OCI-M2 (cell line): ENCODE measurements around the gene ZNF362.
"Not testable (repeated sequence)": the region's sequence is repeated elsewhere in the genome, so short reads cannot be mapped to it uniquely, and the experiment has no call there.

Experiments
- DNase-seq: peaks from one replicate; lab custom pipeline; 2025; ENCODE audit not compliant: unreplicated experiment; lab: John Stamatoyannopoulos, UW

The ZNF362 gene, protein sequence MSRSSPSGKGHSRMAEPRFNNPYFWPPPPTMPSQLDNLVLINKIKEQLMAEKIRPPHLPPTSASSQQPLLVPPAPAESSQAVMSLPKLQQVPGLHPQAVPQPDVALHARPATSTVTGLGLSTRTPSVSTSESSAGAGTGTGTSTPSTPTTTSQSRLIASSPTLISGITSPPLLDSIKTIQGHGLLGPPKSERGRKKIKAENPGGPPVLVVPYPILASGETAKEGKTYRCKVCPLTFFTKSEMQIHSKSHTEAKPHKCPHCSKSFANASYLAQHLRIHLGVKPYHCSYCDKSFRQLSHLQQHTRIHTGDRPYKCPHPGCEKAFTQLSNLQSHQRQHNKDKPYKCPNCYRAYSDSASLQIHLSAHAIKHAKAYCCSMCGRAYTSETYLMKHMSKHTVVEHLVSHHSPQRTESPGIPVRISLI

DNA sequence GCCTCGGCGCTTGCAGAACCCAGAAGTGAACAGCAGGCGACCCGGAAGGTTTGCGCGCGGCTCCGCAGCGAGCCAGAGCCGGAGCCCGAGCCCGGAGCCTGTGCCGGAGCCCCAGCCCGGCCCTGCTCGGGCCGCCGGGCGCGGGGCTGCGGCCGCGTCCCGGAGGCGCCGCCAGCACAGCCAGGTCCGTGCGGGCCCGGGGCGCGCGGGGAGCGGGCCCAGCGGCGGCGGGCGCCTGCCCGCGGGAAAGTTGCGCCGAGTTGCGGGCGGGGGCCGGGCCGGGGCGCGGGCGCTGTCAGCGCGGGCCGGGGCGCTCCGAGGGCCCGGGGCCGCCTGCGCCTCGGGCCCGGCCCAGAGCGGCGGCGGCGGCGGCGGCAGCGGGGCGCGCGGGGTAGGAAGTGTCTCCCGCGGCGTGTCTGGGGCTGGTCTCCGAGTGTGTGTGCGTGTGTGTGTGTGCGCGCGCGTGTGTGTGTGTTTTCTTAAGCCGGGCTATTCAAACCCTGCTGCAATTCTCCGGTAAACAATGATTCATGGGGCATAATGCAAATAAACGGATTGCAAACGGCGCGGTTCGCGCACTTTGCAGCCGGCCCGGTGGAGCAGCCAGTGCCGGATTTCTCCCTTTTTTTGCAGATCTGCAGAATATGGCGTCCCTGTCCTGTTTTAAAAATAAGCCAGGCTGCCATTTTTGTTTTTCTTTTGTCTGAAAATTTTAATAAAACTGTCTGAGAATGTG lies at the start of gene ZNF362:
ZNF362 (plus strand) TSS at position 22 of the 736 bp plus-strand sequence. CDS start 14,083 bp downstream, outside the sequence.
- no peak for DNase-seq

DNA sequence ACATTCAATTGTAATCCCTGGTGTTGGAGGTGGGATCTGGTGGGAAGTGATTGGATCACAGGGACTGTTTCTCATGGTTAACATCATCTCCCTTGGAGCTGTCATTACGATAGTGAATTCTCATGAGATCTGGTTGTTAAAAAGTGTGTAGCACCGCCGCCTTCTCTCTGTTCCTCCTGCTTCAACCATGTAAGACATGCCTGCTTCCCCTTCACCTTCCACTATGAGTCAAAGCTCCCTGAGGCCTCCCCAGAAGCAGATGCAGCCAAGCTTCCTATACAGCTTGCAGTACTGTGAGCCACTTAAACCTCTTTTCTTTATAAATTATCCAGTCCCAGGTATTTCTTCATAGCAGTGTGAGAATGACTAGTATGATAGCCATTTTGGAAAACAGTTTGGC lies 44.3 kb upstream of the ZNF362 start:
- DNase-seq = no peak

DNA sequence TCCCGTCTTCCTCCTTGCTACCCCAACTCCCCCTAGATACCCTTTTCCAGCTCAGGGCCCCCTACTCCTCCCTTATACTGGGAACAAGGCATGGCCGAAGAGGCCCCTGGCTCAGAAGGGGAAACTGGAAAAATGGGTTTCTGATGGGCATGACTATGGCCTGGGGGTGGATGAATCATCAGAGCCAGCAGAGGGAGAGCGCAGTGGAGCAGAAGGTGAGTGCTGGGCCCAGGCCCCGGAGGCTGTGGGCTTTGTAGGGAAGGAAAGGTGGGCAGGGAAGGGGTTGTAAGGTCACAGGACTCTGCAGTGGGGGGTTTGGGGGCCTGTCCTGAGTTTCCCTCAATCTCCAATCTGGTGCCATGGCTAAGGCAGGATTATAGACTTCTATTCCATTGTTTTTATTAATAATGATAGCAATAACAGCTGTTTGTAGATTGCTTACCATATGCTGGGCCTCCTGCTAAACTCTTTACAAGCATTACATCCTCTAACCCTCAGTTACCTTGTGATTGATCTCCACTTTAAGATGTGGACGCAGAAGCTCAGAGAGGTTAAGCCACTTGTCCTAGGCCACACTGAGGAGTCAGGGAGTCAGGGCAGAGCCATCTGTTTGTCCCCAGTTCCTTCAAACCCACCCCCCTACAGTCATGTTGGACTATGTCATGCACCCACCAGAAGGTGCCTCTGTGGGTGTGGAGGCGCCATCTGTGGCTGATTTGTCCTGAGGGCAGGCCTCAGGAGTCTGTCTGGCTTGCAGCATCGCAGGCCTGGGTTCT lies 36.2 kb upstream of the ZNF362 start:
- DNase-seq = no peak

DNA sequence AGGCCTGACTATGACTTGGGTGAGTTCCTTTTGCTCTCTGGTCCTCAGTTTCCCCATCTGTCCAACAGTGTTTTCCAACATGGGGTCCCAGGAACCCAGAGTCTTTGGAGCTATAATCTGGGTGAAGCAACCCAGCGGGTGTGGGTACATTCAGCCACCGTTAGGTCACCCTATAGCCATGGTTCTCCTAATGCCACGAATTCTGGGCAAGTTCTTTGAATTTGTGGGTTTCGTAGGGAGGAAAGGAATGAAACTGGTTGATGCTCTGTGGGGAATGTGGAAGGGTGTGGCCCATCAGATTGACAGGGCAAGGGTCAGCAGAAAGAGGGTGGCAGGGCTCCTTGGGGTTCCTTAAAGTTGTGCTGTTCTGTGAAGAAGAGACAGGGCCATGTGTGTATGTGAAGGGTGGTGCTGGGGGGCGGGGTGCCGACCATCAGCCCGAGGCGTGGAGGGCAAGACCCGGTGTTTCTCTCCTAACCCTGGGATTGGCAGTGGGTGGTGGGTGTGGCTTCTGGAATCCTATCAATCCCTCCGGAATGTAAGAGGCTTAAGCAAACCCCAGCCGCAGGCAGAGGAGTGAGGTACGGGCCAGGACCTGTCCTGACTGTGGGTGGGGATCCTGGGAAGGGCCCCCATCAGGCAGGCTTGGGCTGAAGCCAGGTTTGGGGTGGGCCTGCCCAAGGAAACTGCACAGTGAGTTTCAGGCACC lies 35.5 kb upstream of the ZNF362 start:
- no peak for DNase-seq

DNA sequence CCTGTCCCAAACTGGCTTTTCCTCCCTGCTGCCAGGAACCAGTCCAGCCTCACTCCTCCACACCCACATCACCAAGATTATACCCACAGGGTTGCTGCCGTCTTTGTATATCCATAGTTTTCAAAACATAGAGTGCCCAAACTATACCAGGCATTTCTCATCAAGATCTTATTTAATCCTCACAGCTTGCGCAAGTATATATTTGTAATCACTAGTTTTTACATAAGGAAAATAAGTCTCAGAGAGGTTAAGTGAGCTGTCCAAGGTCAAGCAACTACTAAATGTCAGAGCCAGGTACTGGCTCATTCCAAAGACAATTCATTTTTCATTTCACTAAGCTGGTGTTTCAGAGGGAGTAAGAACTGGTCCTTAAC lies 34.9 kb upstream of the ZNF362 start:
- no peak for DNase-seq

DNA sequence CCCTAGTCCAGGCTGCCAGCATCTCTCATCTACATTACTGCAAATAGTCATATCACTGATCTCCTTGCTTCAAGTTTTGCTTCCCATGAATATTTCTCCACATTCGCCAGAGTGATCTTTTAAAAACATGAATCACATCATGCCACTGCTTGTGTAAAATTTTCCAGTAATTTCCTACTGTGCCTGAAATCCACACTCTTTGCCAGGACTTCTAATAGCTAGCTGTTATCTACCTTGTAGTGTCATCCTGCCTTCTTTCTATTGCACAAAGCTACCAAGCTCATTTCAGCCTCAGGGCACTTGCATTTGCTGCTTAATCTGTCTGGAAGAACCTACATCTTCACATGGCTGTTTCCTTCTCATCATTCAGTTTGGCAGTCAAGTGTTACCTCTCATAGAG lies 33.9 kb upstream of the ZNF362 start:
- no peak for DNase-seq

DNA sequence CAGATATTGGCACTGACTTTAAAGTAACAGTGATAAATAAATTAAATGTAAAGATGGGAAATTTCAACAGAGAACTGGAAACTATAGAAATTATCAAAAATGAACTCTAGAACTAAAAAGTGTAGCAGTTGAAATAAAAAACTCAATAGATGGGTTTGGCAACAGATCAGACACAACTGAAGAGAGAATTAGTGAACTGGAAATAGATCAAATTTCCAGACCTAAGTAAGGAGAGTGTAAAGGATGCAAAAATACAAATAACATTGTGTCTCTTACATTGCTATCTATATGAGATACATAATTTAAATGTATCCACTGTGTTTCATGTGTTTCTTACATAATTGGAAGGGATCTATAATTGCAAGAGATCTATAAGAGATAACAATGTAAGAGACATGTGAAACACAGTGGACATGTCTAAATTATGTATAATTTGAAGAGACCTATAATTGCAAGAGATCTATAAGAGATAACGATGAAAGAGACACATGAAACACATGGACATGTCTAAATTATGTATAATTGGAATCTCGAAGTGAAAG lies 32.1 kb upstream of the ZNF362 start:
- DNase-seq = no peak

DNA sequence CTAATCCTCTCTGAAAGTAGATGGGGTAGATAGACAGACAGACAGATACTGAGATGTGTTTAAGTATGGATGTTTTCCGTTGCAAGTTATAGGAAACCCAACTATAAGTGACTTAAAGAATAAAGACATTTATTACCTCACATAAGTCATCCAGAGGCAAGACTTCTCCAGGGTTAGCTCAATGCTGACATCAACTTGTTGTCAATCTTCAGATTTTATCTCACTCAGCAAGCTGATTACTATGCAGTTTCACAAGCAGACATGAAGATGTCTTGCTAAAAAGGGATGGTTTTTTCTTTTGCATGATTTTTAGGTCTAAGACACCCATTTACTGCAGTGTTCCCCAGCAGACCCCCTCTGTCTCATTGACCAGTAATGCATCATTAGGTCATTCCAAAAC lies 30.7 kb upstream of the ZNF362 start:
- DNase-seq = no peak

DNA sequence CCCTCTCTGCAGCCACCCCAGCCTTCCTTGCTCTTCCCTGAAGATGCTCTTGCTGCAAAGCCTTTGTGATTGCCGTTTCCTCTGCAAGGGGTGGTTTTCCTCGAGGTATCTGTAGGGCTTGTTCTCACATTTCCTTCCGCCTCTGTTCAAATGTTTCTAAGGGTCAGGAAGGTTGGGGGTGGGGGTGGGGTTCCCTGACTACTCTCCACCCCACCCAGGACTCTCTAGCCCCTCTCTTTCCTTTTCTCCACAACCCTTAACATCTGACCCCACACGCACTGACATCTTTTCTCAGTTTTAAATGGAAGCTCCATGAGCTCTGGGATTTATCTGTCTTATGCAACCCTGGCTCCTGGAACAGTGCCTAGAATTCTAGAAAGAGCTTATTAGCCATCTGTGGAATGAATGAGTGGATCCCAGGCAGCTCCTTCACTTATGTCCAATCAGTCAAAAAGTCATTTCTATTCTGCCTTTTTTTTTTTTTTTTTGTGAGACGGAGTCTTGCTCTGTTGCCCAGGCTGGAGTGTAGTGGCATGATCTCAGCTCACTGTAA lies 27.3 kb upstream of the ZNF362 start:
- no peak for DNase-seq

DNA sequence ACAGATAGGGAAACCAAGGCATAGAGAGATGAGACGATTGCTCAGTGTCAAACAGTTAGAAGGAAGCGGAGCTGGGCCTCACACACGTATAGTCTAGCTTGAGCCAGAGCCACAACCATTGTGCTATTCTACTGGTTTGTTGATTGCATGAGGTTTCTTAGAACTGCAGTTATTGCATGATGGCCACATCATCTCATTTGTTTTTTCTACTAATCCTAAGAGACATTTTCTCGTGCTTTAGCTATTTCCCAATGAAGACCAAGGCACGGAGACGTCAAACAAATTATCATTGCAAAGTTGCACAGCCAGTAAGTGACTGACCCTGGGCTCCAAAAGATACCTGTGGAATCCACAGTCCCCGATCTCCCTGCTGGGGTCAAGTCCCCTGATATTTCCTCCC lies 25.1 kb upstream of the ZNF362 start:
- DNase-seq = no peak

DNA sequence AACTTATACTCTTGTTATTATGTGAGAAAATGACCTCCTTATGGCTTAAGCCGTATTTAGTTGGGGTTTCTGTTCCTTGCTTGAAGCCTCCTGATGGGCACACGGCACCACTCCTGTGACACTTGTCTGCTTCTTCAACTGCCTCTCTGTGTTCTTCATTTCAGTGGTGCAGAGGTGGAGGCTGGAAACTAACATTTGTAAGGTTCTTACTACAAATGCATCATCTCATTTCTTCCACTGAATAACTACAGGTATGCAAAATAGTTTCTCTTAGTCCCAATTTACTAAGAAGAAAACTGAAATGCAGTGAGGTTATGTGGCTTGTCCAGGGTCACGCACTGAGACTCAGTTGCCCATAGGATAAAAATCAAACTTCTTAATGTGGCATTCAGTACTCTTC lies 23.6 kb upstream of the ZNF362 start:
- DNase-seq = no peak

DNA sequence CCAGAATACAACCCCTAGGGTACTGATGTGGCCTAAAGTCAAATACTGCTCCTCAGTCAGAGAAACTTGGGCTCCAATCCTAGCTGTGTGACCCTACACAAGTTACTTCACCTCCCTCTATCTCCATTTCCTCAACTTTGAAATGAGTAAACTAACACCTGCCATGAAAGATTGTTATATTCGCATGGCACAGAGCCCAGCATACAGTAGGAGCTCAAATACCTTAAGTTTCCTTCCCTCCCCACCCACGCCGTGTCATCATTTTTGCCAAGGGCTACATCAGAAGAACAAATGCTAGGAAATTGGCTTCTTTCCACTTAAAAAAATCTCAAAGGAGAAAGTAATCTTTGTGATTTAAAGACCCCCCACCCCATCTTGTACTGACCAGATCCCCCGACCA lies 22.2 kb upstream of the ZNF362 start:
- DNase-seq = no peak

DNA sequence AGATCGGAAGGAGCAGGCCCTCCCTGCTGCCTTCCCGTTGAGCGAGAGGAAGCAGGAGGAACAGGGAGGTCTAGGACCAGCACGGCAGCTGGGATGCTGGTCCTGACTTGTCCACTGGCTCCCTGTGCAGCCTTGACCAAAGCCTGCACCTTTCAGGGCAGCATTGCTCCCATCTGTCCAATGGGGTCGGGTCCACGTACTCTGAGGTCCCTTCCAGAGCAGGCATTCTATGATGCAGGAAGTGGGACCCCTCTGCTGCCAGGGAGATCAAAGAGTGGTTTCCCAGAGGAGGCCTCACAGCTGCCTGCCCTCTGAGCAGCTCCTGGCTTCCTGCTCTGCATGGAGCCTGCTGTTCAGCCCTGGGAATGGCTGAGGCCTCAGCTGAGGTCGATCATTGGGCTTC lies 21.7 kb upstream of the ZNF362 start:
- no peak for DNase-seq

DNA sequence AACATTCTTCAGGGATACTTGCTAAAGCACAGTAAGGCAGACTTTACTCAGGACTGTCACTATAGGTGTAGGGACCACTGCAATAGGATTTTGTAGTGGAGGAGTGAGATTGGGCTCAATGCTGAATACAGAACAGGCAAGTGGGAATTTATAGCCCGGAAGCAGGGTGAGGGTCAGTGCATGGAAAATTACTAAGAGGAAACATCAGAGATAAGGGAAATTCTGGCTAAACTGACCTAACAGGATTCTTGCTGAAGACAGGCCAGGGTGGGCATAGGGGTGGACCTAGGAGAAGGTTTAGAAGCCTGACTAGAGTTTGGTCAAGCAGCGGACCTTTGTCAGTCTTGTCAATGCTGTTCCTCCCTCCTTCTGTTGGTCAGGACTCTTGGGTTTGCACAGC lies 20.8 kb upstream of the ZNF362 start:
- no peak for DNase-seq

DNA sequence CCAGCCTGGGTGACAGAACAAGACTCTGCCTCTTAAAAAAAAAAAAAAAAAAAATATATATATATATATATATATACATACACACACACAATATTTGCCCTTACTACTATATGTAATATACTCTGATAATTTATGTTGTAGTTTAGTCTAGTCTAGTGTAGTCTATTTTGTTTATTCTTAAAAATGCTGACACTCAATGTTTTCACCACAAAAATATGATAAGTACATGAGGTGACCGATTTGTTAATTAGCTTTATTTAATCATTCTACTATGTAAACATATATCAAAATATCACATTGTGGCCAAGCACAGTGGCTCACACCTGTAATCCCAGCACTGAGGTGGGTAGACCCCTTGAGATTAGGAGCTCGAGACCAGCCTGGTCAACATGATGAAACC lies 19.8 kb upstream of the ZNF362 start:
- DNase-seq = no peak

DNA sequence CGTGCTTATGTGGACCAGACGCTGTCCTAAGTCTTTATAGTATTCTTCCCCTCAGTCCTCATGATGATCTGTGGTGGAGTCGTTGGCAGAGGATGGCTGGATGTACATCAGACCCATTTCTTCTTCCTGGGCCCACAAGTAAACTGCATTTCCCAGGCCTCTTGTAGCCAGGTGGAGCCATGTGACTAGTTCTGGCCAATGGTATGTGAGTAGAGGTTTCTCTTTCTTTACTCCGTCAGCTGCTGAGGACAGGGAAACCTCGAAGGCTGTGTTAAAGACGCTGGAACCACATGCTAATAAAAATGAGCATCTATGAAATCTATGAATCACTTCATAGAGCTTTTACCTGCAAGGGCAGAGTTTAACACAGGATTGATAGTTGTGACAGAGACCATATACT lies 18.7 kb upstream of the ZNF362 start:
- DNase-seq = no peak

DNA sequence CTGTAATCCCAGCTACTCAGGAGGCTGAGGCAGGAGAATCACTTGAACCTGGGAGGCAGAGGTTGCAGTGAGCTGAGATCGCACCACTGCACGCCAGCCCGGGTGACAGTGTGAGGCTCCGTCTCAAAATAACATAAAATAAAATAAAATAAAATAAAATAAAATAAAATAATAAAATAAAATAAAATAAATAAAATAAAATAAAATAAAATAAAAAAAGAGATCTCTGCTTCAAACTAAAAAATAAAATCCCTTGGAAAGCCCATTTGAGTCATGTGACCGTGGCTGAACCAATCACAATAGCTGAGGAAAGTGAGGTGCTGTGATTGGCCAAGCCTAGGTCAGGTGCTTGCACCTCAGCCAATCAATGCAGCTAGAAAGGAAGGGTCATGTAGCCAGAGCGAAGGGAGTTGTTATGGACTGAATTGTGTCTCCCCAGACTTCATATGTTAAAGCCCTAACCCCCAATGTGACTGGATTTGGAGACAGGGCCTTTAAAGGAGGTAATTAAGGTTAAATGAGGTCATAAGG lies 18.0 kb upstream of the ZNF362 start:
- not testable (repeated sequence) for DNase-seq

DNA sequence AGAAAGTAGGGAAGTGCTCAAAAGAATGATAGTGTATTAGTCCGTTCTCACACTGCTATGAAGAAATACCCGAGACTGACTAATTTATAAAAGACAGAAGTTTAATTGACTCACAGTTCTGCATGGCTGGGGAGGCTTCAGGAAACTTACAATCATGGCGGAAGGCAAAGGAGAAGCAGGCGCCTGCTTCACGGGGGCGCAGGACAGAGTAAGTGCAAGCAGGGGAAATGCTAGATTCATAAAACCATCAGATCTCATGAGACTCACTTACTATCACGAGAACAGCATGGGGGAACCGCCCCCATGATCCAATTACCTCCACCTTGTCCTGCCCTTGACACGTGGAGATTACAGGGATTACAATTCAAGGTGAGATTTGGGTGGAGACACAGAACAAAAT lies 16.9 kb upstream of the ZNF362 start:
- not testable (repeated sequence) for DNase-seq

DNA sequence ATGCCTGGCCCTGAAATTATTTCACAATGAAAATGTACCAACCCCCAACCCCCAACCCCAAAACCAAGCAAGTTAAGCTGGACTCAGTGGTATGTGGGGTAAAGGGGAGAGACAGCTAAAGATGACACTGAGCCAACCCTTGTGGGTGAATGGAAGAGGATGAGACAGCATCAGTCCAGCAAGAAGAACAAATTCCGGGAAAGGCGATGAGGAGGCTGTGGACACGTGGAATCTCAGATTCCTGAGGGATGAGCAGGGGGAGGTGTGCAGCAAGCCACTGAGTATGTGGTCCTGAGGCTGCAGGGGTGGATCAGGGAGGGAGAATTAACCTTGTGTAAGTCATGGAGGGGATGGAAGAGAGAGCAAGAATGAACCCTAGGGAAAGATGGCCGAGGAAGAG lies 14.4 kb upstream of the ZNF362 start:
- no peak for DNase-seq

DNA sequence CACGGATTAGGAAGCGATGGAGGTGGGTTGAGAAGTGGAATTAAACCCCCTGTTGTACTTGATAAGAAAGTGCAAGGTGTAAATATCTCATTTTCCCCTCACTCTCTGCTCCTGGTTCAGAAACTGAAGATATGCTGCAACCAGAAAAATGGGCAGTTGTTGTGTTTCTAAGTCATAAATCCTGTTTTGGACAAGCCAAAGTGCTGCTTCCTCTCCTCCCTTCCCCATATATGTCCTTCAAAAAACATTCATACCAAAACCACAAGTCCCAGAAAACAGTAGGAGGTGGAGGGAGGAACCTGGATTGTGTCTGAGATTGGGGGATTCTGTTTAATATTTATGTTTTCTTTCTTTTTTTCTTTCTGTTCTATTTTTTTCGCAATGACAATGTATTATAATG lies 13.6 kb upstream of the ZNF362 start:
- no peak for DNase-seq
